ENCODE measurements around the gene PHF21A. TPM values are rescaled to one million over a fixed set of nuclear protein-coding genes. Genes with fewer than 3 reads are reported as not detected.

Gene PHF21A
- total RNA-seq, 1 experiment from 2014 or later = 8.2 TPM

DNA sequence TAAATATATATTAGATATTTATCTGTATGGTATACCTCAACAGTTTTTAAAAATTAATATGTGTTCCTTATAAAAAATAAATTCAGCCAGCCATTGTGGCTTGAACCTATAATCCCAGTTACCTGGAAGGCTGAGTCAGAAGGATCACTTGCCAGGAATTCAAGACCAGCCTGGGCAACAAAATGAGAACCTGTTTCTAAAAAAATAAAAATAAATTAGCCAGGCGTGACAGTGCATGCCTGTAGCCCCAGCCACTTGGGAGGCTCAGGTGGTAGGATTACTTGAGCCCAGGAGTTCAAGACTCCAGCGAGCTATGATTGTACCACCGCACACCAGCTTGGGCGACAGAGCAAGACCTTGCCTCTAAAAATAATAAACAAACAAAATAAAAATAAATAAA, 54.9 kb downstream of the PHF21A start:
- ATAC-seq (no peak), DNase-seq (peak; percentile 20)
- no TSS peak for BruUV-seq (replicated peaks)
- no peaks in the 10 kb centered on the region for H3K79me2 ChIP-seq (ENCODE audit: low read length)
- intact Hi-C loops (cut with micrococcal nuclease) = no loop called here
- H3K9me2 ChIP-seq (replicated peaks; ENCODE audit: low read length) = no peaks in the 10 kb centered on the region
- no peak overlapping the region for H3K27ac ChIP-seq (ENCODE audit: low read length)
- no peaks in the 10 kb centered on the region for H3K9me3 ChIP-seq (ENCODE audit: low read length)
- H2AFZ ChIP-seq (ENCODE audit: low read length) = no peak overlapping the region
- H3F3A ChIP-seq (ENCODE audit: low read length, unreplicated experiment) = no peaks in the 10 kb centered on the region
- H3K36me3 ChIP-seq (ENCODE audit: low read depth, low read length) = no peaks in the 10 kb centered on the region
- no peak overlapping the region for H3K9ac ChIP-seq (ENCODE audit: low read length)
- H3K27me3 ChIP-seq (ENCODE audit: low read length) = no peaks in the 10 kb centered on the region
- ChIA-PET POLR2A (ENCODE audit: unreplicated experiment) (no interaction called here), CTCF (no interaction called here)
- no peak overlapping the region for H3K4me2 ChIP-seq (ENCODE audit: low read length)
- TF ChIP-seq EZH2phosphoT487 (IDR thresholded peaks at IDR 0.05; ENCODE audit: borderline replicate concordance, low read length) (no peak), EZH2 (IDR thresholded peaks at IDR 0.05; ENCODE audit: low read length, unreplicated experiment) (no peak)
- TF ChIP-seq, protein P1, sequence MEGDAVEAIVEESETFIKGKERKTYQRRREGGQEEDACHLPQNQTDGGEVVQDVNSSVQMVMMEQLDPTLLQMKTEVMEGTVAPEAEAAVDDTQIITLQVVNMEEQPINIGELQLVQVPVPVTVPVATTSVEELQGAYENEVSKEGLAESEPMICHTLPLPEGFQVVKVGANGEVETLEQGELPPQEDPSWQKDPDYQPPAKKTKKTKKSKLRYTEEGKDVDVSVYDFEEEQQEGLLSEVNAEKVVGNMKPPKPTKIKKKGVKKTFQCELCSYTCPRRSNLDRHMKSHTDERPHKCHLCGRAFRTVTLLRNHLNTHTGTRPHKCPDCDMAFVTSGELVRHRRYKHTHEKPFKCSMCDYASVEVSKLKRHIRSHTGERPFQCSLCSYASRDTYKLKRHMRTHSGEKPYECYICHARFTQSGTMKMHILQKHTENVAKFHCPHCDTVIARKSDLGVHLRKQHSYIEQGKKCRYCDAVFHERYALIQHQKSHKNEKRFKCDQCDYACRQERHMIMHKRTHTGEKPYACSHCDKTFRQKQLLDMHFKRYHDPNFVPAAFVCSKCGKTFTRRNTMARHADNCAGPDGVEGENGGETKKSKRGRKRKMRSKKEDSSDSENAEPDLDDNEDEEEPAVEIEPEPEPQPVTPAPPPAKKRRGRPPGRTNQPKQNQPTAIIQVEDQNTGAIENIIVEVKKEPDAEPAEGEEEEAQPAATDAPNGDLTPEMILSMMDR (conservative IDR thresholded peaks at IDR 0.05; ENCODE audit: low read depth, low read length) = no peak
- no peaks in the 10 kb centered on the region for H4K20me1 ChIP-seq (ENCODE audit: low read length)
- no peak overlapping the region for H3K4me3 ChIP-seq (ENCODE audit: low read length)
- H3K4me1 ChIP-seq (ENCODE audit: insufficient read depth, low read length) = no peaks in the 10 kb centered on the region

DNA sequence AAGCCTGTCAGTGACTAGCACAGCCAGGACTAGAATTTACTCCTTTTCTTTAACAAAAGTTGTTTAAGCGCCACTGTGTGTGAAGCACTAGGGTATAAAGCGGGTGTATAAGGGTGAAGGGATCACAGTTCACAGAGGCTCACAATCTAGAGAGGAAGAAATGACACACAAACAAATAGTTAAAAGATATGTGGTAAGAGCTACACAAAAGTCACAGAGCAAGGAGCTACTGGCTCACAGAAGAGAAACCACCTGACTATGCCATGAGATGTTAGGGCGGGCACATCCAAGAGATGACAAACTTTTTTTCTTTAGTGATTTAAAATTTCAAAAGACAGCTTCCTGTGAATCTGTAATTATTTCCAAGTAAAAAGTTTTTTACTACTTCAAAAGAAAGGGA, 55.6 kb downstream of the PHF21A start:
- CTCF ChIA-PET = no interaction called here
- Histone ChIP-seq H3K9me3 (ENCODE audit: low read length) (no peaks in the 10 kb centered on the region), H2AFZ (ENCODE audit: low read length) (no peak overlapping the region)

DNA sequence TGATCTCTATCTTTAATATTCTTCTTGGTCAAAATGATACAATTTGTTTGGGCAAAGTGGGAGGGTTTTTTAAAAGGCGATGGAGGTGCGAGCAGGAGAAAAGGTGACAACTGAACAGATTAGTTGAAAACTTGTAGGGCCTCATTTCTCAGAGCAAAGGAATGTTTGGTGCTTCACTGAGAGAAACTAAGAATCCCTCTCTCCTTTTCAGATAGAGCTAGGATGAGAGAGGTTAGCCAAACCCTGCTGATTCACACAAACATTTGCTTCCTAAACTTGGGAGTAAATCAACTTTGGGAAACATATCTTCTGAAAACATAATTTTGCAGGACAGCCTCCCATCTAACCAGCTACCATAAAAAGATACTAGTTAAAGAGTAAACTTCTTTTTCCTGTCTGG, 57.0 kb downstream of the PHF21A start:
- H3K36me3 ChIP-seq (ENCODE audit: low read depth, low read length) = no peaks in the 10 kb centered on the region
- no peak overlapping the region for H3K27ac ChIP-seq (ENCODE audit: low read length)
- no peaks in the 10 kb centered on the region for H3F3A ChIP-seq (ENCODE audit: low read length, unreplicated experiment)
- H3K9me3 ChIP-seq (ENCODE audit: low read length) = no peaks in the 10 kb centered on the region
- ATAC-seq (no peak), DNase-seq (no peak)
- no TSS peak for BruUV-seq (replicated peaks)
- H3K4me1 ChIP-seq (ENCODE audit: insufficient read depth, low read length) = no peaks in the 10 kb centered on the region
- CTCF ChIA-PET = no interaction called here
- TF ChIP-seq EZH2 (IDR thresholded peaks at IDR 0.05; ENCODE audit: low read length, unreplicated experiment) = no peak
- TF ChIP-seq, protein P1 (conservative IDR thresholded peaks at IDR 0.05; ENCODE audit: low read depth, low read length) = no peak
- no peak for TF ChIP-seq EZH2phosphoT487 (IDR thresholded peaks at IDR 0.05; ENCODE audit: borderline replicate concordance, low read length)
- no peak overlapping the region for H3K4me2 ChIP-seq (ENCODE audit: low read length)
- no peaks in the 10 kb centered on the region for H3K27me3 ChIP-seq (ENCODE audit: low read length)
- no peak overlapping the region for H3K9ac ChIP-seq (ENCODE audit: low read length)
- no peak overlapping the region for H2AFZ ChIP-seq (ENCODE audit: low read length)
- intact Hi-C loops (cut with micrococcal nuclease) = no loop called here
- no peaks in the 10 kb centered on the region for H4K20me1 ChIP-seq (ENCODE audit: low read length)
- no peak overlapping the region for H3K4me3 ChIP-seq (ENCODE audit: low read length)
- no peaks in the 10 kb centered on the region for H3K9me2 ChIP-seq (replicated peaks; ENCODE audit: low read length)
- POLR2A ChIA-PET (ENCODE audit: unreplicated experiment) = no interaction called here
- no peaks in the 10 kb centered on the region for H3K79me2 ChIP-seq (ENCODE audit: low read length)

More for the DNA sequence above, 55.6 kb downstream of the PHF21A start:
- H3K4me1 ChIP-seq (ENCODE audit: insufficient read depth, low read length) = no peaks in the 10 kb centered on the region
- no peaks in the 10 kb centered on the region for H4K20me1 ChIP-seq (ENCODE audit: low read length)
- H3F3A ChIP-seq (ENCODE audit: low read length, unreplicated experiment) = no peaks in the 10 kb centered on the region
- no peaks in the 10 kb centered on the region for H3K27me3 ChIP-seq (ENCODE audit: low read length)
- no peaks in the 10 kb centered on the region for H3K36me3 ChIP-seq (ENCODE audit: low read depth, low read length)
- no peak for TF ChIP-seq EZH2 (IDR thresholded peaks at IDR 0.05; ENCODE audit: low read length, unreplicated experiment)
- no peak for TF ChIP-seq EZH2phosphoT487 (IDR thresholded peaks at IDR 0.05; ENCODE audit: borderline replicate concordance, low read length)
- TF ChIP-seq, protein P1 (conservative IDR thresholded peaks at IDR 0.05; ENCODE audit: low read depth, low read length) = no peak
- ATAC-seq = no peak
- DNase-seq = no peak
- no peaks in the 10 kb centered on the region for H3K79me2 ChIP-seq (ENCODE audit: low read length)
- no peaks in the 10 kb centered on the region for H3K9me2 ChIP-seq (replicated peaks; ENCODE audit: low read length)
- intact Hi-C loops (cut with micrococcal nuclease) = no loop called here
- POLR2A ChIA-PET (ENCODE audit: unreplicated experiment) = interaction anchor here (0.7 kb wide), 1 partner anchor 101 kb away, joined by 3 read pairs; no protein-coding TSS in a partner anchor
- BruUV-seq (replicated peaks) = no TSS peak
- no peak overlapping the region for H3K27ac ChIP-seq (ENCODE audit: low read length)
- H3K9ac ChIP-seq (ENCODE audit: low read length) = no peak overlapping the region
- H3K4me3 ChIP-seq (ENCODE audit: low read length) = no peak overlapping the region
- no peak overlapping the region for H3K4me2 ChIP-seq (ENCODE audit: low read length)
